K562 (cell line): ENCODE measurements around the gene IL11. TPM values are rescaled to one million over a fixed set of nuclear protein-coding genes. Genes with fewer than 3 reads are reported as not detected.

Experiments used
- ATAC-seq: fragments of 200-7000 bp; cut with Tn5 transposase; 3 replicates; pipeline ENCODE4 v1.9.1; 2020; ENCODE audit warnings: moderate library complexity
- BruUV-seq: library from RNA; stranded (reverse); fragments of 400-500 nt; replicated peaks from 2 replicates; lab custom pipeline; 2021; lab: Mats Ljungman, UMichigan
- CTCF ChIA-PET: fragments of 300-600 bp; formaldehyde crosslinking; extraction: SDS; loops from one replicate; lab custom pipeline; 2021; ENCODE audit warnings: low intra/inter-chr PET ratio; lab: Yijun Ruan, JAX
- POLR2A ChIA-PET: fragments of 300-600, 350-650 bp; sonication (Branson Sonifier 250); formaldehyde crosslinking; extraction: SDS; loops from one replicate; lab custom pipeline; 2021; ENCODE audit warnings: antibody characterized with exemption, inconsistent platforms; lab: Yijun Ruan, JAX
- DNase-seq, 4 experiments: peaks; one replicate each; pipeline versions ENCODE4 v3.0.0 to v3.0.0-alpha.2; 2011 to 2018; ENCODE audit warnings: low spot score in 3 of 4, mixed read lengths in 3 of 4; ENCODE audit errors: extremely low read depth in 1 of 4
- FAIRE-seq: peaks from 2 replicates; lab custom pipeline; 2011; peaks lifted over from hg19 to GRCh38; lab: Jason Lieb, UNC
- H2AFZ ChIP-seq: 2 replicates; pipeline ENCODE4 v1.6.0; 2011; ENCODE audit warnings: low read depth, low read length, control low read depth, inconsistent platforms
- H3K27ac ChIP-seq: fragments of 200-600 bp; 3 replicates; pipeline ENCODE4 v1.8.0; 2011; ENCODE audit warnings: low read depth, mild to moderate bottlenecking, control low read depth, inconsistent platforms, low read length, moderate library complexity, mixed read lengths; ENCODE audit errors: extremely low read depth
- H3K27me3 ChIP-seq, 2 experiments: fragments of 300-600 bp in 1 of 2; 2 replicates in 1 of 2; 3 replicates in 1 of 2; pipeline versions ENCODE4 v1.6.0 to v1.8.0; 2011; ENCODE audit warnings: inconsistent platforms in 2 of 2, low read length in 2 of 2, mild to moderate bottlenecking in 1 of 2, mixed read lengths in 1 of 2, moderate library complexity in 1 of 2; ENCODE audit not compliant: control insufficient read depth in 2 of 2, insufficient read depth in 2 of 2
- H3K36me3 ChIP-seq: fragments of 300-600 bp; 3 replicates; pipeline ENCODE4 v1.8.0; 2011; ENCODE audit warnings: mild to moderate bottlenecking, low read length, inconsistent platforms; ENCODE audit not compliant: control insufficient read depth, insufficient read depth
- H3K4me1 ChIP-seq, 2 experiments: fragments of 200-600 bp in 1 of 2; replicated peaks in 1 of 2; 2 replicates in 1 of 2; 3 replicates in 1 of 2; pipeline versions ENCODE4 v1.5.1 to v1.8.0; 2011; ENCODE audit warnings: inconsistent platforms in 2 of 2, low read length in 2 of 2, mild to moderate bottlenecking in 1 of 2, mixed read lengths in 1 of 2, moderate library complexity in 1 of 2; ENCODE audit not compliant: control insufficient read depth in 2 of 2, insufficient read depth in 2 of 2
- H3K4me2 ChIP-seq: 2 replicates; pipeline ENCODE4 v1.6.1; 2011; ENCODE audit warnings: low read length, control low read depth, inconsistent platforms, mixed read lengths; ENCODE audit not compliant: insufficient read depth
- H3K4me3 ChIP-seq: fragments of 200-600 bp; sonication (generic), shearing (Covaris generic); 2 replicates; pipeline ENCODE4 v1.5.1; 2016; ENCODE audit warnings: control low read depth, inconsistent platforms
- H3K79me2 ChIP-seq: fragments of 200-600 bp; 3 replicates; pipeline ENCODE4 v1.8.0; 2011; ENCODE audit warnings: low read length, inconsistent platforms; ENCODE audit not compliant: control insufficient read depth, insufficient read depth
- H3K9ac ChIP-seq, 2 experiments: 2 replicates each; pipeline versions ENCODE4 v1.6.0 to v1.6.1; 2011; ENCODE audit warnings: low read depth in 2 of 2, low read length in 2 of 2, control low read depth in 1 of 2, inconsistent platforms in 1 of 2, mild to moderate bottlenecking in 1 of 2, mixed read lengths in 1 of 2; ENCODE audit not compliant: insufficient read depth in 1 of 2
- H3K9me1 ChIP-seq: one replicate; pipeline ENCODE4 v1.6.0; 2011; ENCODE audit warnings: inconsistent platforms, mild to moderate bottlenecking, low read length, moderate library complexity; ENCODE audit not compliant: control insufficient read depth, insufficient read depth
- H3K9me3 ChIP-seq: replicated peaks from 2 replicates; pipeline ENCODE4 v1.5.1; 2011; ENCODE audit warnings: low read depth, low read length, inconsistent platforms; ENCODE audit not compliant: control insufficient read depth, insufficient read depth
- H4K20me1 ChIP-seq: replicated peaks from 2 replicates; pipeline ENCODE4 v1.6.1; 2011; ENCODE audit warnings: low read length, inconsistent platforms, mixed read lengths; ENCODE audit not compliant: control insufficient read depth, insufficient read depth
- ATF2 ChIP-seq: sonication (generic); formaldehyde crosslinking; IDR thresholded peaks from 2 replicates; pipeline ENCODE4 v1.8.1; 2022; ENCODE audit warnings: missing genetic modification reagents
- BCOR ChIP-seq: fragments of 450-650 bp; IDR thresholded peaks from 2 replicates; pipeline ENCODE4 v1.6.1; 2016
- ETV5 ChIP-seq: sonication (generic); formaldehyde crosslinking; IDR thresholded peaks from 2 replicates; pipeline ENCODE4 v1.4.0; 2020; ENCODE audit warnings: low read depth, mild to moderate bottlenecking, missing genetic modification reagents
- IRF2 ChIP-seq: sonication (generic); formaldehyde crosslinking; IDR thresholded peaks from 2 replicates; pipeline ENCODE4 v1.8.1; 2022; ENCODE audit warnings: mild to moderate bottlenecking, missing genetic modification reagents
- KDM1A ChIP-seq, 2 experiments: fragments of 450-650 bp; IDR thresholded peaks; 2 replicates each; pipeline ENCODE4 v1.6.1; 2016; ENCODE audit warnings: mild to moderate bottlenecking in 2 of 2
- RAD21 ChIP-seq, 2 experiments: fragments of 250-450 bp in 1 of 2; fragments of 450-650 bp in 1 of 2; sonication (Bioruptor Pico) in 1 of 2; formaldehyde crosslinking in 1 of 2; IDR thresholded peaks in 1 of 2; conservative IDR thresholded peaks in 1 of 2; 2 replicates each; pipeline versions ENCODE4 v1.4.0 to v1.8.0; 2020 to 2022; ENCODE audit warnings: mild to moderate bottlenecking in 2 of 2, moderate library complexity in 1 of 2
- RBM25 ChIP-seq: fragments of 200-400 bp; formaldehyde crosslinking; IDR thresholded peaks from 2 replicates; pipeline ENCODE4 v1.6.1; 2018; ENCODE audit warnings: low read length, low read depth, moderate library complexity; ENCODE audit not compliant: severe bottlenecking
- ZBTB33 ChIP-seq: sonication (generic); formaldehyde crosslinking; IDR thresholded peaks from 2 replicates; pipeline ENCODE4 v1.8.1; 2023; ENCODE audit warnings: mild to moderate bottlenecking, missing genetic modification reagents
- ZFP36 ChIP-seq: fragments of 150-350 bp; IDR thresholded peaks from 2 replicates; pipeline ENCODE4 v1.6.1; 2018; ENCODE audit warnings: low read length, low read depth; ENCODE audit not compliant: partially characterized antibody
- ZNF561 ChIP-seq: fragments of 450-650 bp; formaldehyde crosslinking; conservative IDR thresholded peaks from 2 replicates; pipeline ENCODE4 v1.4.0; 2020; ENCODE audit warnings: mild to moderate bottlenecking, moderate library complexity
- ZNF668 ChIP-seq: fragments of 250-450 bp; sonication (Bioruptor Pico); IDR thresholded peaks from 2 replicates; pipeline ENCODE4 v1.8.0; 2022; ENCODE audit warnings: mild to moderate bottlenecking, inconsistent platforms
- WGBS: fragments of 100-300 bp; shearing (Covaris generic); methylation state at CpG from one replicate; pipeline ENCODE4 v1.1.6; 2016; ENCODE audit warnings: low coverage, mixed read lengths; ENCODE audit not compliant: insufficient coverage; ENCODE audit errors: missing lambda C conversion rate; 5-methylcytosine and 5-hydroxymethylcytosine counted together
- in situ Hi-C: fragments of 300-500 bp; cut with MboI; formaldehyde crosslinking; loops from 4 replicates; pipeline ENCODE4 v1.15.0; 2018; ENCODE audit warnings: inconsistent platforms, mixed read lengths
- intact Hi-C: fragments of 100-400 bp; cut with micrococcal nuclease; formaldehyde crosslinking; loops from 2 replicates; pipeline ENCODE4 v1.14.2; 2022
- polyA plus RNA-seq, 8 experiments: library from polyadenylated mRNA; depleted of rRNA in 4 of 8; stranded (reverse) in 5 of 8; unstranded in 3 of 8; fragments of >200 nt; fragmentation: Nextera tagmentation in 2 of 8; fragmentation: Illumina TruSeq in 1 of 8; extraction: Ambion mirVana in 2 of 8; extraction: Trizol in 1 of 8; gene quantifications; 2 replicates each; pipeline versions ENCODE4 v1.2.1 to v1.2.3, GENCODE V29; 2011 to 2014; ENCODE audit warnings: inconsistent platforms in 1 of 8, missing spikeins in 1 of 8
- total RNA-seq, 7 experiments: library from RNA; depleted of rRNA in 6 of 7; stranded (reverse); fragments of >200 nt in 6 of 7; fragmentation: Illumina TruSeq in 2 of 7; extraction: Trizol in 2 of 7; gene quantifications; 2 replicates each; pipeline versions ENCODE4 v1.2.1 to v1.2.3, GENCODE V29; 2011 to 2021; ENCODE audit warnings: low replicate concordance in 1 of 7

The IL11 gene
- total and polyA plus RNA-seq, 9 of the 15 experiments (the other 6 are each of a cell fraction or from before 2014, with no cell fraction given), result 0.04 to 0.42 (median 0.06) TPM; not detected in 6

- no peak for DNase-seq
- H3K4me3 ChIP-seq, result no peak overlapping the region; the same call in 1 of the 2 replicates
- no peaks in the 10 kb centered on the region for H3K27me3 ChIP-seq
- H3K27ac ChIP-seq, result peak overlapping the region; percentile 73
- H3K79me2 ChIP-seq, result peaks cover 50% of the 10 kb centered on the region
- 94% methylated on average over 3 of the region's 3 CpGs for WGBS
- peaks cover 16% of the 10 kb centered on the region for H3K36me3 ChIP-seq
- TF ChIP-seq ETV5 (0 out of 2 replicates have a peak, but pooled peaks have one; percentile 15), ATF2 (CRISPR knock-in tag) (no peak), BCOR (peak; percentile 63), KDM1A (IDR thresholded peaks at IDR 0.05) (0 out of 4 replicates have a peak, but pooled peaks of 1 of the 2 experiments have one; percentile 6), ZBTB33 (CRISPR knock-in tag) (0 out of 2 replicates have a peak, but pooled peaks have one; percentile 43), RBM25 (peak; percentile 80), ZNF668 (CRISPR knock-in tag) (no peak), ZNF561 (CRISPR knock-in tag) (no peak), ZFP36 (peak; percentile 33), IRF2 (CRISPR knock-in tag) (0 out of 2 replicates have a peak, but pooled peaks have one; percentile 44), RAD21 (CRISPR knock-in tag; conservative IDR thresholded peaks at IDR 0.05 in 1 of 2, IDR thresholded peaks at IDR 0.05 in 1 of 2) (no peak)
- TF ChIP-seq, all 486 proteins: peak for 7
- intact Hi-C loops, result no loop called here
- Histone ChIP-seq H3K9me1 (no peaks in the 10 kb centered on the region), H3K4me2 (peak overlapping the region; percentile 87), H3K4me1 (peaks cover 24 to 44% of the 10 kb centered on the region in 2 experiments), H3K9ac (peak overlapping the region; percentile 78 to 92; a peak in 2 of 4 replicates), H4K20me1 (peaks cover 15% of the 10 kb centered on the region), H3K9me3 (no peaks in the 10 kb centered on the region; the same call in 1 of the 2 replicates), H2AFZ (no peak overlapping the region)
- ChIA-PET CTCF (no interaction called here), POLR2A (interaction anchor here (0.8 to 12.9 kb wide), 6 partner anchors 9 to 167 kb away, joined by 3 to 195 read pairs (median 8); partner anchors contain the start of gene UBE2S)
- in situ Hi-C loops, result no loop called here
- no TSS peak for BruUV-seq
- no peak for FAIRE-seq
- ATAC-seq, result no peak
These were observed 12.3 kb upstream of the IL11 start for GRCh38 chr19:55382522-55383054.
